SK-N-MC (cell line): Measurements from ENCODE around the gene NDRG2.

Experiments used
- EZH2 ChIP-seq: fragments of 200-600 bp; sonication (generic); IDR thresholded peaks from one replicate; pipeline ENCODE4 v1.6.1; 2017; ENCODE audit warnings: antibody characterized with exemption
- POLR2AphosphoS5 ChIP-seq: IDR thresholded peaks from 2 replicates; pipeline ENCODE4 v1.6.1; 2012; ENCODE audit warnings: mild to moderate bottlenecking, low read depth, low read length, borderline replicate concordance

DNA sequence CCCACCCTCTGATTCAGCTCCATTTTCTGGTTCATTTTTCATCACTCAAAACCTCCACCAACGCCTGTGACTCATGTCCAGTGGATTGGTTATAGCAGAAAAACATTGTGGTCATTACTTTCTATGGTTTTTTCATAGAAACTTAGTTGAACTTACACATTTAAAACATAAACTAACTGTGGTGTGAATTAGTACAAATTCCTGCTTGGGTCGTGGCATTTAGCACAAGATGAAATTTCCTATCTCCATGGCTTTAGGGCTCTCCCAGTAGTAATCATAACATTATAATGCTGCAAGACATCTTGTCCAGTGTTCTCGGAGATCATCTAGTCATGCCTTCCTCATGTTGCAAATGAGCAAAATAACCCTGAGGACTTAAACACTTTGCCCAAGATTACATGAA, 24.4 kb upstream of the NDRG2 start:
- TF ChIP-seq POLR2AphosphoS5 (no peak), EZH2 (no peak)
